GM12801 (cell line): ENCODE measurements around the gene TOX4.

ENCODE experiments used
- CTCF ChIP-seq: IDR thresholded peaks from one replicate; pipeline ENCODE4 v1.5.1; 2011; ENCODE audit warnings: control low read depth; ENCODE audit not compliant: insufficient read length; ENCODE audit errors: extremely low read depth

The TOX4 gene

GRCh38 chr14:21529515-21529914, 52.5 kb downstream of the TOX4 start:
- TF ChIP-seq CTCF, result no peak

GRCh38 chr14:21533294-21533693, 56.3 kb downstream of the TOX4 start:
- no peak for TF ChIP-seq CTCF

GRCh38 chr14:21534576-21534975, 57.6 kb downstream of the TOX4 start:
- TF ChIP-seq CTCF, result no peak

- TF ChIP-seq CTCF, result no peak
Measured at GRCh38 chr14:21535545-21536417, 58.8 kb downstream of the TOX4 start.

- no peak for TF ChIP-seq CTCF
Measured at GRCh38 chr14:21536418-21537089, 59.6 kb downstream of the TOX4 start.

GRCh38 chr14:21537090-21537424, 60.1 kb downstream of the TOX4 start:
- no peak for TF ChIP-seq CTCF

GRCh38 chr14:21539189-21539940, 62.4 kb downstream of the TOX4 start:
- TF ChIP-seq CTCF, result no peak
